ENCODE measurements around the gene CCDC51.

Gene CCDC51

DNA sequence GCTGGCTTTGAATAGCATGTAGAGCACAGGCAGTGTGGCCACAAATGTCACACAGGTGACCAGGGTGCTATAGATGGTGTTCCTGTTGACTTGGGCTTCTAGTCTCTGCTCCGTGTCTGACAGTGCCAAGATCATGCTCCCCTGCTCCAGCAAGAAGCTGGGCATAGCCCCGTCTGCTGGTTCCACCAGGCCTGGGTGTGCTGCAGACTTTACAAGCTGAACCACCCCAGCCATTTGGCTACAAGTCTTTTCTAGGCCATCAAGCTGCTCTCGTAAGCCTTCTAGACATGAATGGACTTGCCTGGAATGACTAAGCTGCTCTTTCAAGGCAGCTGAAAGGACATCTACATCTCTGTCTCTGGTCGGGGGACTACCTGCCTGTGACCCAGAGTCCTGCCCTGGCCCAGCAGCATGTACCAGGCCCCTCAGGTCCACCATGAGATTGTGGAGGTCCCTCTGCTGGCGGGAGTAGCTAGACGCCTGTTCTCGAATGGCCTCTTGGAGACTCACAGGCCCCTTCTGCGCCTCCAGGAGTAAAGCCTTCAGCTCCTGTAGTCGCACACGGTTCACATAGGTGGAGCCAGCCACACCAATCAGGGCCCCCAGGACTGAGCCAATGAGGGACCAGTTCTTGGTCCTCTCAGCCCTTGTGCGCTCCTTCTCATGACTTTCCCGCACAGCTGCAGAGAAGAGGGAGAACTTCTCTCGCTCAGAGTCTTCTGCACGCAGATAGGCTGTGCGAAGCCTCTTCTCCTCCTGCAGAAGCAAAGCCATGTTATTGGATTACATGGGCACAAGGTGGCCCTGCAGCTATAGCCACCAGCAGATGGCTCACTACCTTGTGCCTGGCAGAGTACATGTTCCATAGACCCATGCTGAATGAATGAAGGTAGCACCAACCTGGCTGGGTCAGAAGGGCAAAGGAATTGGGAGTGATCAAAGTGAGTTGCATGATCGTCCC is 7.2 kb downstream of the CCDC51 start:
- no peak for DNase-seq

DNA sequence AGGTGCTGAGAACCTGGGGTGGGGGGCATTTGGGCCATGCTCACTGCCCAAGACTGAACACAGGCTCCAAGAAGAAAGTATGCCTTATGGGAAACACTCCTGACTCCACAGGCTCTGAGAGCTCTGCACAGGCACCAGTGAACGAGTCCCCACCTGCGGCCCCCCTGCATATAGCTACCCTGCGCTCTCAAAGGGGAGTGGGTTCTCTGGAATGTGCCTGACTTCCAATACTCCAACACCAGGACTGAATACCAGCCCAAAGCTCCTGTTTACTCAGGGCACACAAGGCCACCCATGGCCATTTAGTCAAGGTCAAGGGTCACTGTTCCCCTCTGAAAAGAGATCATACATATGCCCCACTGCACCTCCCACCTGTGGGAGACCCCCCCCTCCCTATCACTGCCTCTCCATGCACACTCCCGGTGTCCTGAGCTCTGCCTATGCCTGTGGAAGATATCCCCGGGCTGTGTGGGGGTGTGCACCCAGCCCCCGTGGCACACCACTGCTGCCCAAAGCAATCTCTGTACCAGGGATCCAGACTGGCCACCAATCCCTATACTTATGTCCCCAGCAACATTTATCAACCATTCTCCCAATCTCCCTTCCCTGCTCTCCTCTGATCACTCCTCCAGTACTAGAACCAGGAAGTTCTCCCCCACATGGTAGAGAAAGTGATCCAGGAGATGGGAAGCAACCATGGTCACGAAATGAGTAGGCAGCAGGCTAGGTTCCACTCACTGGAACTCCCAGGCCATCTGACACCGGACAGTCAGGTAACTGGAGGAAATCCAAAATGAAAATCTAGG is 8.5 kb downstream of the CCDC51 start:
- DNase-seq: no peak

GRCh38 chr3:48430708-48431101 is 9.2 kb downstream of the CCDC51 start:
- DNase-seq: no peak

GRCh38 chr3:48429960-48430707 is 9.8 kb downstream of the CCDC51 start, which contains the start of gene PLXNB1:
Gene PLXNB1, minus strand, starts transcription at chr3:48430086. Its CDS starts 5,475 bp downstream, at chr3:48424611.
- DNase-seq: peak; percentile 42

DNA sequence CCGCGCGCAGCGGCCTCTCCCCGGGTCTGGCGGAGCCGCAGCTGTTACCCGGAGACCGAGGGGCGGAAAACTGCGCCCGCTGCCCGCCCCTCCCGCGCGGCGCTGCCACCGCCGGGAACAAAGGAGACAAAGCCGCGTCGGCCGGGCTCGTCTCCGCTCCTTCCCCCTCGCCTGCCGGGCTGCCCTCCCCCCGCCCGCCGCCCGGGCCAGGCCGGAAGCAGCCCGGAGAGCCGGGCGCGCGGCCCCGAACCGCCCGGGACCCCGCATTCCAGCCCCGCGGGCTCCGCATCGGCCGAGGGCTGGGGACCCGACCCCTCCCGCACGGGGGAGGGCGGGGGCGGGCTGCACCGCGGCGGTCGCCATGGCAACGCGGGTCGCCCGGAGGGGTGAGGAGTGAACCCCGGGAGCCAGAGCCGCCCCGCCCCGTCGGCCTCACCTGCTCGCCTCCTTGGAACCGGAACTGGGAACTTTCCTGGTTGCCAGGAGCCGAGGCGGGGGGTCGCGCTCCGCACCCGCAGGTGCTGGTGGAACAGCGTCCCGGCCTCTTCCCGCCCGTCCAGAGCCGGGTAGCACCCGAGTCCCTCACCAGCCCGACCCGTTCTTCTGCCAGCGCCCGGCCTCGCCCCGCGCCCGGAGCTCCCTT is 10.5 kb downstream of the CCDC51 start:
- DNase-seq: peak; percentile 78

DNA sequence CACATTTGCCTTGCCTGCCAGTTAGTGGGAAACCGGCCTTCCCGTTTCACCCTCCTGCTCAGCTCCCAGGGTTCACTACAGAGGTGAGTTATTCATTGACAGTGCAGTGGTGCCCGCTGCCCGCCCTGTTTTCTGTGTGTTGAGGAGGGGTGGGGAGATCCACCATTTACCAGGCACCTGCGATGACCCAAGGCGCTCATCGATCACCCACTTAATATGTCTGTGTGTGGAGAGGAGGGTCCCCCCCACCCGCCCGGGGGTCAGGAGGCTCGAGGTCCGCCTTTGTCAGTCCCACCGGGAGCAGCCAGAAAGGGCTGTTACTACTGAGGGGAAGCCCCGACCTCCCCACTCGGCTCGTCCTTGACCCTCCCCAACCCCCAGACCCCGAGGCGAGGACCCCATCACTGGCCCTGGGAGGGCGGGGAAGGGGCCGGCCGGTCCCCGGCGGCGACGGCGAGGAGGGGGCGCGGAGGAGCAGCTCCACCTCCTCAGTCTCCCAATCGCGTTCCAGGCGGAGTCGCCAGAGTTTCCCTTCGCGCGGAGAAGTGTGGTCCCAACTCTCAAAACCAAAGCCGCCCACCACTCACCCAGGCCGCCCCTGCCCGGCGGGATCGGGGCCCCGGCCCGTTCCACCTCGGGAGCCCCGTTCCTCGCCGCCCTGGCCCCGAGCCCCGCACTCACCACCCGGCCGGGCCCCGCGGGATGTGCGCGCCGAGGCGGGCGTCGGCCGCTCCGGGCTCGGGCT is 11.2 kb downstream of the CCDC51 start:
- no peak for DNase-seq

- DNase-seq: no peak
Measured at GRCh38 chr3:48428088-48428571, 11.8 kb downstream of the CCDC51 start.

DNA sequence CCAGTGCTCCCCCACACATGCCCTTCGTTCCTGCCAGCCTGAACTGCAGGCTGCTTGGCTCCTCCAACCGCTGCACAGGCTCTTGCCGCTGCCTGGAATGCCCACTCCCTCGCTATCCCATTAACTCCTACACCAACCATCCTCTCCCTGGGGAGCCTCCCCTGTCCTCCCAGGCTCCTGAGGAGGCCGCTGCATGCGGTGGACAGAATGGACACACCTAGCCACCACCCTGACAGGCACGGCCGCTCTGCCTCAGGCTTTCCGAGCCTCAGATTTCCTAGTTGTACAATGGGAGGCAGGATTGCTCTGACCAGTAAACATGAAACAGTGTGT is 12.3 kb downstream of the CCDC51 start:
- no peak for DNase-seq

- no peak for DNase-seq
Measured at GRCh38 chr3:48426944-48427629, 12.8 kb downstream of the CCDC51 start.

GRCh38 chr3:48426401-48426909 is 13.5 kb downstream of the CCDC51 start:
- DNase-seq: no peak

DNA sequence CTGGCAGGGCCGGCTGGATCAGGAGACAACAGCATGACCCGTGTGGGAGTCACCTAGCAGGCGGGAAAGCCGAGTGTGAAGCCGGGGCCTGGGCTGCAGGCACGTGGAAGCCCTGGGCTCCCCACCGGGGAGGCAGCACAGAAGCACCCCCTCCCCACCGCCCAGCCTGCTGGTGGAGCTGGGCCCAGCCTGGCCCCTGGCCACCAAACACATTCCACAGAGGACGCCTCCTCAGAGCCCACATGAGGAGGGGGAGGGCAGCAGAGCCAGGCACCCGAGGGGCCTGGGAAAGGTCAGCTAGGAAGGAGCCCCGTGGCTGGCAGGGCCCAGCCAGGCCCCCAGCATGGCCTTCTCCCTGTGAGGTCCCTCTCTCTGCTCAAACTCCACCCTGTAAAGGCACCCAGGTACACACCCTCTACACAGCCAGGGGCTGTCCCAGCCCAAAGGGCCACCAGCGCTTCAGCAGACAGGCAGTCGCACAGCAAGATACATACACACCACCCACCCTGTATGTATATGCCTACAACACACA is 14.6 kb downstream of the CCDC51 start:
- DNase-seq: no peak

DNA sequence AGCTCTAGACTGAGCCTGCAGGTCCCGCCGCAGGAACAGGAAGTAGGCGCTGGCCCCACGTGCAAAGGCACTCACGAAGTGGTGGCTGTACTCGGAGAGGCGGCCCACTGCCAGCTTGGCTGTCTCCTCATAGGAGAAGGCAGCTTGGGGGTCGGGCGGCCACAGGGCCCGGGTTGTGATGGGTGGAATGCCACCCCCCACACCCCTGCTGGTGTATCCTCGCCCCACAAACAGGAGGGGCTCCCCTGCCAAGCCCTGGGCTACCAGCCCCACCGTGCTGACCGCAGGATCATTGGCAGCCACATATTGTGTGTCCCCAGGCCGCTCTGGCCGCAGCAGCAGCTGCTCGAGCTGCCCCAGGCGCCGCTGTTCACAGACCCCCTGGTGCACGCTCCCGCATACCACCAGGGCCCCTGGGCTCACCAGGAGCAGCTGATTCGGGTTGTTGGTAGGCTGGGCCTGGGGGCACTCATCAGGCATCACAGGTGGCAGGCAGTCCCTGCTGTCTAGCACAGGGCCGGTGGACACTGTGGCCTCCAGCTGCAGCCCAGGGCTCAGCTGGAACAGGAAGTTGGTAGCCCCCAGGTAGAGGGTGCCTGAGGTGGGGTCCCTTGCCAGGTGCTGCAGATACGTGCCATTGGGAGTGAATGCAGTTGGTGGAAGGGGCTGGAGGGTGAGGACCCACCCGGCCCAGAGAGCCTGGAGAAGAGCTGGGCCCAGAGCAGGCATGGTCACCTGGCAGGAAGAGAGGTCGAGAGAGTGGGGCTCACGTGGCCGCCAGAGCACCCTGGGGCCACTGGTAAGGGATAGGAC is 15.8 kb downstream of the CCDC51 start:
- no peak for DNase-seq

DNA sequence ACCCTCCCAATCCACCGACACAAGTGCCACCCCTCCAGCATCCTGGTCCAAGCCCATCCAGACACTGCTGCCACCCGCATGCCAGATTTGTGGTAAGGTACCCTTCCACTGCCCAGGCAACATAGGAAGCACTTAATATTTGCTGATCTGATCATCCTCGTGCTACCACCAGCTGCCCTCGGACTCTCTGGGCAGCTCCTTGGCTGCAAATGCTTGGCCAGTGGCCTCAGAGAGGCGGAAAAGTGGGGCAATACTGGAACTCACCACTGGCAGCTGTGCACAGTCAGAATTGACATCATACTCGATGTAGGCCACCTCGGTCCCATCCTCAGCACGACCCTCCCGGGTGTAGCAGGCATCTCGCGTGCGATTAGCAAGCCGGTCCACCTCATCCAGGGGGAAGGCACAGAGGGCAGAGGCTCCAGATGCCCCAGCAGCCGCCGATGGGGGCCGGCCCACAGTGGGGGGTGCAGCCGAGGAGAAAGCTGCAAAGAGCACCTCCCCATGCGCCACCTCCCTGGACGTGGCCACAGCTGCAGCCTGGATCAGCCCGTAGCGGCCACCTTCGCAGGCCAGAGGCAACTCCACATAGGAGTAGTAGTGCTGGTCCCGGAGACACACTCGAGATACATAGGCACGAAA is 16.6 kb downstream of the CCDC51 start:
- DNase-seq: no peak

DNA sequence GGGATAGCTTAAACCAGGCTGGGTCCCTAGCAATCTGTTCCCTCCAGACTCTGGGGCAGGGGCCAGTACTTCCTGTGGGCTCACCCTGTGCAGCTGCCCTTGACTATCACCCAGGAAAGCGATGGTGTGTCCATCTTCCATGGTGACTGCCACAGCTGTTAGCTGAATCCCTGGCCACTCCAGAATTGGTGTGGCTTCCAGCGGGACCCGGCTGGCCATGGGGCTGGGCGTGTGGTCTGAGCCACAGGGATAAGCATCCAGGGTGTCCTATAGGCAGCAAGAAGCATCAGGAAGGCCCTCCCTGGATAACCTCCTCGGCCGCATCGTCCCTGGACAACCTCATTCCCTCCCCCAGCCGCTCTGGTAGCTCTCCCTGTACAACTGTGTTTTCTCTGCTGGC is 17.2 kb downstream of the CCDC51 start:
- no peak for DNase-seq

DNA sequence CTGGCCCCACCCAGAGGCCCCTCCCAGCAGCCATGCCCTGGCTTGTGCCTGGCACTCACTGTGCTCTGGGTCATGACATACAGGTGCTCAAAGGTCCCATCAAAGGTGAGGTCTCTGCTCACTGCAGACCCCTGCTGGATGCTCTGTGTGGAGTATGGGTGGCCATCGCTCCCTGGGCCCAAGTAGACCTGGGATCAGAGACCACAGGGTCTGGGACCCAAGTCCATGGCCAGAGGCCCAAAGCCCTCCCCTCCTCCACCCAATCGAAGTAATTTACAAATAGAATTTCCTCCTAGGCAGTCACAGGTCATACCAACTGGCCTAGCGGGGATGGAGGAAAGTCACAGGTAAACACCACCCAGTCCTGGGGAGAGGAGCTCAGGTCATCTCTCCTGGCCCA is 17.6 kb downstream of the CCDC51 start:
- DNase-seq: no peak

- no peak for DNase-seq
Measured at GRCh38 chr3:48420561-48420960, 19.4 kb downstream of the CCDC51 start.

DNA sequence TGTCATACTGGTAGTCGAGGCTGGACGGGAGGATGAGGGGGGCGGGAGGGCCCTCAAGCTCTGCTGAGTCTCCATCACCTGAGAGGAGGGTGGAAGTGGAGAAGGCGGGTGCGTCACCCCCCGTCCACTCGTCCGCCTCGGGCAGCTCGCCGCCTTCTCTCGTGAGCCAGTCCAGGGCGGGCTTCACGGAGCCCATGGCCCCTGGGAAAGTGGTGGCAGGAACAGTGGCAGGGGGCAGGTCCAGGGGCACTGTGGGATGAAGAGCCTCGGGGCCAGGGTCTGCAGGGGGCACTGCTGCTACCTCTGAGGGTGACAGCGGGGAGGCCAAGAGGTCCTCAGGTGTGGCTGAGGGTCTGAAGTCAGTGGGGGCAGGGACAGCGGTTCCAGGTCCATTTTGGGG is 20.3 kb downstream of the CCDC51 start:
- DNase-seq: no peak

DNA sequence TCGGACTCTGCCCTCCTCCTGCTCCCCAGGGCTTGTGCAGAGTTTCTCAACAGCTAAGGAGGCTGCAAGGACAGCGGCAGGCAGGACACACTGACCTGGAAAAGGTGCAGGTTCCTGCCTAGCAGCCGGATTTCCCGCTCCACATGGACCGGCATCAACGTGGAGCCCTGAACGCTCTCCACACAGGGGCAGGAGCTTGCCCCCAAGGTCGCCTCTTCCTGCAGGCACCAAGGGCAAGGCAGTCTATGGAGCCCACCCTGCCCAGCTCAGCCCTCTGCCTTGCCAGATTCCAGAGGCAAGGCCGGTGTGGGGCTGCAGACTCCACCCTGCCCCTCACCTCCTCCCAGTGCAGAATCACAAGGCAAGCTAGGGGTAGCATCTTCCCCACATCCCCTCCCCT is 20.8 kb downstream of the CCDC51 start:
- no peak for DNase-seq

- DNase-seq: no peak
Measured at GRCh38 chr3:48418651-48419050, 21.3 kb downstream of the CCDC51 start.

Measured in CD4-positive, alpha-beta T cell treated with Interleukin-17A for 4 hours (primary cell).